GM03348 (cell line): ENCODE data around the gene ANK2.

Experiments used
- DNase-seq: peaks from one replicate; pipeline ENCODE4 v3.0.0; 2012; ENCODE audit warnings: low spot score

Gene ANK2

DNA sequence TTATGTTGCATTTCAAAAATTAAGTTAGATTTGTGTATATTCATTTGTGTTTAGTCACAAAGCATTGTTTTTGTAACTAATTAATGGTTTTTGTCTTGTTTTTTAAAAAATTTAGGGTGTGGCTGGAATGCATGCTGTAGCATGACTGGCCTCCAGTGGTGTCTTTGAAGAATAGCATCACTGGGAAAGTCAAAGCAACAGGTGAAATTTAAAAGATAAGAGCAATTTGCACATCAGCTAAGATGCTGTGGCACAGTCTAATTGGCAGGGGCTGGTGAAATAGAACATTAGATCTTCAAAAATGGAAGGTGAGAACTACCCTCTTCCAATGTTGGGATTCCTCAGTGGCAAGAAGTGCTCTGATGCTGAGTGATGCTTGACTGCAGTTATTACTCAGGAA, 45.3 kb downstream of the ANK2 start:
- peak; percentile 43 for DNase-seq

GRCh38 chr4:113101669-113102068, 52.2 kb downstream of the ANK2 start:
- peak; percentile 44 for DNase-seq

DNA sequence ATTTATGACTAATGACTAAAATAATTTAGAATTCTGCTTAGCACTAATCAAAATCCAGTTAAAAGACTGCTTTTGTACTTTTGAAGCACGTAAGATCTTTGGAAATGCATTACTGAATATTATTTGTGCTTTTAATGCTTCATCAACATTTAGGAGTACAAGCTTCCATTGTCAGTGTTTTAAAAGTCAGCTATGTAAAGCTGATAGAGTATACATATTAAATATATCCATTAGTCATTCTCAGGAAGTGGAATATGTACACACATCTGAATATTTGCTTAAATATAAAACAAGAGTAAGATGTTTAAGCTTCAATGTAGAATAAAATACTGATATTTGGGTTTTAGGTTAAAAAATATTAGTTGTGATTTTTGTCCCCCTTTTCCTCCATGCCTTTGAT, 54.1 kb downstream of the ANK2 start:
- no peak for DNase-seq

GRCh38 chr4:113106108-113106507, 56.7 kb downstream of the ANK2 start:
- peak; percentile 62 for DNase-seq

- no peak for DNase-seq
Measured at GRCh38 chr4:113109106-113109718, 59.8 kb downstream of the ANK2 start.

GRCh38 chr4:113112338-113112978, 63.0 kb downstream of the ANK2 start:
- no peak for DNase-seq

DNA sequence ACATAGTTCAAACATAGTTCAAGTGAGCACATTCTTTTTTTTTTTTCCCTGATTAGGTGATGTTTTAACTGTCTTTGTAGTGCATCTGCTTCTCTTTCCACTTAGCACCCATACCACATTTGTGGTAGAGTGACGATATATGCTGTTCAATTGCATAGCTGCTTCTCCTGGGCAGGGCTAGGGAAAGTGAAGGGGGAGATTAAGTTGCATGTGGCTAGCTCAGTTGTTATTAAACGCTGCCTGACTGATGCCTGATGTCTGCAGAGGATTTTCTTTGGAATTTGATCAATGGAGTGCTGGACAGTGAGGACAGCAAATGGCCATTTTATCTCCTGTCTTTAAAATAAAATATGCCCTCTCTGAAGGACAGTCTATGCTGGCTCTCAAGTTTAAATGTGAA, 63.7 kb downstream of the ANK2 start:
- no peak for DNase-seq

GRCh38 chr4:113114884-113115283, 65.4 kb downstream of the ANK2 start:
- no peak for DNase-seq

- DNase-seq, result no peak
Measured at GRCh38 chr4:113116414-113117357, 67.2 kb downstream of the ANK2 start.

GRCh38 chr4:113117358-113117702, 67.9 kb downstream of the ANK2 start:
- no peak for DNase-seq

- DNase-seq, result no peak
Measured at GRCh38 chr4:113122066-113122465, 72.6 kb downstream of the ANK2 start.

DNA sequence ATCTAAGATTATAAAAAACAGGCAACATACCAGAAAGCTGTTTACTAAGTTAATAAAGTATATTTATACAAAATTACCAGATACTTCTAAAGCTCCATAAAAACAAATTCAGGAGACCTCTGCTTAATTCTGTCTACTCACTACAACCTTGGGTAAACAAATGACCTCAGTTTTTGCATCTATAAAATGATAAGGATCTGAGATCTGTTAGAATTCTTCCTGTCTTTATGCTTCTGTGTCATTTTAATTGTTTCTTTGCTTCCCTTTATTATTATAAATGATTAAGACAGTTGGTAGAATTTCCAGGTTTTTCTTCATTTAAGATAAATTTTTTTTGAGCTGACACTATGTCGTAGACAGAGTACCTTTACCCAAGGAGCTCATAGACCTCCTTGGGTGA, 76.0 kb downstream of the ANK2 start:
- no peak for DNase-seq

DNA sequence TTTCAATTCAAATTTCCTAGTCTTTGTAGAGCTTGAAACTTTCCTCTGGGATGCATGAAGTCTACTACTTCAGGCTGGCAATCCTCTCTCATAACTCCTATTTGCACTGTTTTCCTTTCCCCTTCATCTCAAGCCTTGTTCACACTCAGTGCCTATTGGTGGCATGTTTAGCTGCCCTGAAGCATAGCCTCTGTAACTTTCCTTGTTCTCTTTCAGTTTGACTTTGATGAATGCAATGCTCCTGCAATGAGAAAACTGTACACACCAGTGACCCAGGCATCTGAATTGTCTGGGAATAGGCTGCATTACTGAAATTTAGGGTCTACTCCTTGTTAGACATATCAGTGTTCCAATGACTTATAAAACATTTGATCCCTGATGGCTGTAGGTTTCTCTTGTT, 81.7 kb downstream of the ANK2 start:
- no peak for DNase-seq

GRCh38 chr4:113131621-113132020, 82.2 kb downstream of the ANK2 start:
- DNase-seq, result no peak

DNA sequence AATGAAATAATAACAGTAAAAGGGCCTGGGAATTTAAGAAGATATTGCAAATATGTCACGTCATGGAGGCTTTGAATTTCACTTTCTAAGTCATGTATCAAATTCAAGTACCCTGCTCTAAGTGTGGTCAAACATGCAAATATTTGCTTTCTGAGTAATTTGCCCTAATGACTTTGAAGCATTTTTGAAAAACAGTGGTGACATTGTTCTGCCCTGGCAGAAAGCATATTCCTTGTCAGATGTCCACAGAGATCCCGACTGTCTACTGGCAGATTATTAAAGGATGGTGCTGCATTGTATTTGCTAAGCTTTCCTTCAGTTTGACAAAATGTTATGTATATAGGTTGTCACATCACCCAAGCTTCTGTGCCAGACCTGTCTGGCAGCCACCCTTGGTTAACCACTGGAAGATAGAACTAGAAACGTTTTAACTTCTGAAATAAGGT, 92.5 kb downstream of the ANK2 start:
- DNase-seq, result peak; percentile 38

- DNase-seq, result no peak
Measured at GRCh38 chr4:113142351-113142750, 92.9 kb downstream of the ANK2 start.

DNA sequence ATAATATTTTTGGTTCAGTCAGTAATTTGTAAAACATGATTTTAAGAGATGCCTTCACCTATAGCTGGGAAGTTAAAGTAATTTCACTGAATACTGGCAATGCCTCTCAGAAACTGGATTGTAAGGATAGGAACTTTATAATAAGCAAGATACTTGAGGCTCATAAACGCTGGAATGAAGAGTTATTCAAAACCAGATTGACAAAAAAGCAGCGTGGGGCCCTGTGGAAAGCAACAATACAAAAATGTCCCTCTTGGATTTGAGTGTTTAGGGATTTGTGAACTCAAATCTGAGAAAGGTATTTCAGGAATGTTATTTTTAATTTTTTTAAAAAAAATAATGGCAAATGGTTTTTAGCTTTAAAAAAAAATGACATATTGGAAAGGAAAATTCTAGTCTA, 94.6 kb downstream of the ANK2 start:
- DNase-seq, result no peak

DNA sequence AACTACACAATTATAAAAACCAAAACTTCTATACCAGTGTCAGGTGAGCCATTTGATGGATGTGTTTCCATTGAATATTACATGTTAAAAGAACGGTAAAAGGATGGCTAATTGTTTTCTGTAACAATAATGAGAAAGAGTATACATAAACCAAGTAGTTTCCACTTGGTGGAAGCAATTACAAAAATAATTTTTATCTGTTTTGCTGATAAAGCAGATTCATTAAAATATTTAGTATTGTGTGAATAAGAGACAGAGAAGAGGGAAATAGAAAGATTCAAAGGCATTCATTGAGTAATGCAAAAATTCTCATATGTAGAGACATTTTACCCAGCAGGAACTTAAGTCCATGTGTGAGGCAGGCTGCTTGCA, 95.7 kb downstream of the ANK2 start:
- no peak for DNase-seq

GRCh38 chr4:113145519-113146291, 96.3 kb downstream of the ANK2 start:
- DNase-seq, result no peak

DNA sequence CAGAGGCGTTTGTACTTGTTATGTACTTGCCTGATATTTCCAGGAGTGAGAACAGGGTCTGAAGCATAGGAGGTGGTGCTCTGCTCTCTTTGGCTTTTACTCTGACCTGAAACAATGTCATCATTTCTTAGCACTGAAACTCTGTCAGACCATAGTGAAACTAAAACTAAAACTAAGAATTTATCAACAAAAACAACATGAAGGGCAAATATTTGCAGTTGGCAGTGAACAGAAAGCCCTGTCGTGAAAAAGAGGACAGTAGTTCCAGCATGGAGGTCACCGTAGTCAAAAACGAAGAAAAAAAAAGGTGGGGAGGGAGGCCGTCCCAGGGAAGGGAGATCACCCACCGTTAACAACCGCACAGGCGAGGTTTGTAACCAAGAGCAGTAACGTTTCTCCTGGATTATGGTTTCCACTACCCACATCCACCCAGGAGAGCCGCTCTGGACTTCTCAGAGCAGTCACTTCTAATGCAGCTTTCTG, 97.5 kb downstream of the ANK2 start:
- peak; percentile 17 for DNase-seq

GRCh38 chr4:113147498-113148111, 98.2 kb downstream of the ANK2 start:
- no peak for DNase-seq

GRCh38 chr4:113148925-113149324, 99.5 kb downstream of the ANK2 start:
- no peak for DNase-seq
